ENCODE measurements around the gene TRIM67. TPM values are rescaled to one million over a fixed set of nuclear protein-coding genes. Genes with fewer than 3 reads are reported as not detected.
A peak's percentile ranks its signal among the peaks of the same experiment; 100 is the strongest.

The TRIM67 gene
- total and polyA plus RNA-seq, 9 of the 15 experiments (the other 6 are each of a cell fraction or from before 2014, with no cell fraction given) = 0.04 to 0.60 (median 0.31) TPM

DNA sequence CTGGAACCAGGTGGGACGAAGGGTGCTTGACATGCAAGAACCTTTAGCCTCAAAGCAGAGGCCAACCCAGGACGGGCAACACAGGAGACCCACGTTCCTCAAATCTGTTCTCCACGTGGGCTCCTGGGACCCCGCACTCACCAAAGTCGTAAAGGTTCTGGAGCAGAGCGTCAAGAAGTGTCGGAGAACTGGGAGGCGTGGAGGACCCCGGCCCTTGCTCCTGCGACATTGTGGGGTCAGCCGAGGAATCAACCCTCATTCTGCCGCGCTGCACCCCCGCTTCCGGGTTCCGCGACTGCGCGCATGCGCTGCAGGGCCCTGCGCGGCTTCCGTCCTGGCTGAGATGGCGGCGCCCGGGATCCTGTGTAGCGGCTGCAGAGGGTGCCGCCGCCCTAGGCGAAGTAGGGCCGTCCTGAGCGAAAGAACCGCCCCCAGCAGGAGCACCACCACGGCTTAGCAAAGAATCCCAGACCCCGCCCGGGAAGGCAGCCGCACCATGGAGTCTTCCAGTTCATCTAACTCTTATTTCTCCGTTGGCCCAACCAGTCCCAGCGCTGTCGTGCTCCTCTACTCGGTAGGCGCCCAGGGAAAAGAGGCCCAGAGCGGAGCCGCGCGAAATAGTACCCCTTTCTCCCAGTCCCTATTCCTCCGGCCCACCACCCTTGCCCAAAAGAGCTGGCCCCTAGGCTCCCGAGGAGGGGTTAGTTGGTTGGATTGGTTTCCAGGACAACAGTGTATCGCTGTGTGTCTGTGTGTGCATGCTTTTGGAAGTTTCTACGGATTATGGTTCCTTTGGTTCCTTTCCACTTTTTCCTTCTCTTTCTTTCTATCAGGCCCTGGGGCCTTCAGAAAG lies 79.3 kb downstream of the TRIM67 start, which contains the start of gene GNPAT (continued):
- TF ChIP-seq ZNF512 (tag; IDR thresholded peaks at IDR 0.05) = no peak
- TF ChIP-seq ZNF766 (CRISPR knock-in tag; conservative IDR thresholded peaks at IDR 0.05) = no peak
- TF ChIP-seq KHSRP (IDR thresholded peaks at IDR 0.05) = no peak
- TF ChIP-seq MTF1 (CRISPR knock-in tag; IDR thresholded peaks at IDR 0.05; ENCODE audit: borderline replicate concordance) = no peak
- peak; percentile 66; the same call in 1 of the 2 replicates for TF ChIP-seq CREM (IDR thresholded peaks at IDR 0.05; ENCODE audit: low read depth)
- TF ChIP-seq MCM2 (IDR thresholded peaks at IDR 0.05; ENCODE audit: low read depth) = no peak
- no peak for TF ChIP-seq ZC3H4 (CRISPR knock-in tag; IDR thresholded peaks at IDR 0.05; ENCODE audit: borderline replicate concordance)
- no peak for TF ChIP-seq ZNF133 (CRISPR knock-in tag; IDR thresholded peaks at IDR 0.05)
- TF ChIP-seq MTA3 (IDR thresholded peaks at IDR 0.05; ENCODE audit: borderline replicate concordance) = peak; percentile 97
- TF ChIP-seq MLLT1 (IDR thresholded peaks at IDR 0.05) = no peak
- TF ChIP-seq, protein P1, sequence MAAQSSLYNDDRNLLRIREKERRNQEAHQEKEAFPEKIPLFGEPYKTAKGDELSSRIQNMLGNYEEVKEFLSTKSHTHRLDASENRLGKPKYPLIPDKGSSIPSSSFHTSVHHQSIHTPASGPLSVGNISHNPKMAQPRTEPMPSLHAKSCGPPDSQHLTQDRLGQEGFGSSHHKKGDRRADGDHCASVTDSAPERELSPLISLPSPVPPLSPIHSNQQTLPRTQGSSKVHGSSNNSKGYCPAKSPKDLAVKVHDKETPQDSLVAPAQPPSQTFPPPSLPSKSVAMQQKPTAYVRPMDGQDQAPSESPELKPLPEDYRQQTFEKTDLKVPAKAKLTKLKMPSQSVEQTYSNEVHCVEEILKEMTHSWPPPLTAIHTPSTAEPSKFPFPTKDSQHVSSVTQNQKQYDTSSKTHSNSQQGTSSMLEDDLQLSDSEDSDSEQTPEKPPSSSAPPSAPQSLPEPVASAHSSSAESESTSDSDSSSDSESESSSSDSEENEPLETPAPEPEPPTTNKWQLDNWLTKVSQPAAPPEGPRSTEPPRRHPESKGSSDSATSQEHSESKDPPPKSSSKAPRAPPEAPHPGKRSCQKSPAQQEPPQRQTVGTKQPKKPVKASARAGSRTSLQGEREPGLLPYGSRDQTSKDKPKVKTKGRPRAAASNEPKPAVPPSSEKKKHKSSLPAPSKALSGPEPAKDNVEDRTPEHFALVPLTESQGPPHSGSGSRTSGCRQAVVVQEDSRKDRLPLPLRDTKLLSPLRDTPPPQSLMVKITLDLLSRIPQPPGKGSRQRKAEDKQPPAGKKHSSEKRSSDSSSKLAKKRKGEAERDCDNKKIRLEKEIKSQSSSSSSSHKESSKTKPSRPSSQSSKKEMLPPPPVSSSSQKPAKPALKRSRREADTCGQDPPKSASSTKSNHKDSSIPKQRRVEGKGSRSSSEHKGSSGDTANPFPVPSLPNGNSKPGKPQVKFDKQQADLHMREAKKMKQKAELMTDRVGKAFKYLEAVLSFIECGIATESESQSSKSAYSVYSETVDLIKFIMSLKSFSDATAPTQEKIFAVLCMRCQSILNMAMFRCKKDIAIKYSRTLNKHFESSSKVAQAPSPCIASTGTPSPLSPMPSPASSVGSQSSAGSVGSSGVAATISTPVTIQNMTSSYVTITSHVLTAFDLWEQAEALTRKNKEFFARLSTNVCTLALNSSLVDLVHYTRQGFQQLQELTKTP (IDR thresholded peaks at IDR 0.05; ENCODE audit: low read depth in 1 of 2, partially characterized antibody in 2 of 2) = no peak
- TF ChIP-seq ZNF12 (CRISPR knock-in tag; IDR thresholded peaks at IDR 0.05) = no peak
- TF ChIP-seq RNF2 (IDR thresholded peaks at IDR 0.05) = peak; percentile 11; the same call in 1 of the 2 replicates
- no peak for TF ChIP-seq HEY1 (CRISPR knock-in tag; IDR thresholded peaks at IDR 0.05; ENCODE audit: borderline replicate concordance)
- TF ChIP-seq USF1 (CRISPR knock-in tag; IDR thresholded peaks at IDR 0.05) = 0 out of 2 replicates have a peak, but pooled peaks have one; percentile 24
- no peak for TF ChIP-seq NR1H2 (CRISPR knock-in tag; IDR thresholded peaks at IDR 0.05)
- TF ChIP-seq FOSL1 (tag; conservative IDR thresholded peaks at IDR 0.05) = 0 out of 2 replicates have a peak, but pooled peaks have one; percentile 5
- no peak for TF ChIP-seq PREB (CRISPR knock-in tag; IDR thresholded peaks at IDR 0.05)
- no peak for TF ChIP-seq ZNF212 (CRISPR knock-in tag; IDR thresholded peaks at IDR 0.05)

Measured in K562 (cell line).